HEK293 (cell line): Measurements from ENCODE around the gene HSPG2.

ENCODE experiments used
- CTCF ChIA-PET: fragments of 350-600 bp; formaldehyde crosslinking; extraction: SDS; loops from one replicate; lab custom pipeline; 2021; ENCODE audit warnings: antibody characterized with exemption; lab: Yijun Ruan, JAX
- POLR2A ChIA-PET: fragments of 300-600 bp; formaldehyde crosslinking; extraction: SDS; loops from one replicate; lab custom pipeline; 2020; ENCODE audit warnings: antibody characterized with exemption, inconsistent platforms; lab: Yijun Ruan, JAX
- H3K27ac ChIP-seq: fragments of 200-500 bp; sonication (Bioruptor generic); 2 replicates; pipeline ENCODE4 v1.5.1; 2014; ENCODE audit warnings: low read depth, low read length, control low read depth, inconsistent platforms; ENCODE audit errors: extremely low read depth
- H3K36me3 ChIP-seq, 2 experiments: fragments of 200-500 bp in 1 of 2; sonication (Bioruptor generic) in 1 of 2; 1 replicate in 1 of 2; 2 replicates in 1 of 2; pipeline ENCODE4 v1.5.1; 2014 to 2017; ENCODE audit warnings: inconsistent platforms in 2 of 2, low read length in 2 of 2; ENCODE audit not compliant: control insufficient read depth in 2 of 2, insufficient read depth in 1 of 2
- H3K4me1 ChIP-seq: fragments of 200-500 bp; sonication (Bioruptor generic); 2 replicates; pipeline ENCODE4 v1.5.1; 2014; ENCODE audit warnings: mild to moderate bottlenecking, low read length, inconsistent platforms; ENCODE audit not compliant: control insufficient read depth, insufficient read depth
- H3K4me3 ChIP-seq: 2 replicates; pipeline ENCODE4 v1.5.1; 2011; ENCODE audit warnings: low read depth, mild to moderate bottlenecking, control low read depth, low read length, moderate library complexity
- H3K9me3 ChIP-seq: fragments of 200-500 bp; sonication (Bioruptor generic); 2 replicates; pipeline ENCODE4 v1.5.1; 2014; ENCODE audit warnings: low read depth, low read length, inconsistent platforms; ENCODE audit not compliant: control insufficient read depth, insufficient read depth
- GLIS1 ChIP-seq: fragments of 450-650 bp; formaldehyde crosslinking; IDR thresholded peaks from 2 replicates; pipeline ENCODE4 v1.5.1; 2016; ENCODE audit warnings: missing biosample characterization, missing genetic modification characterization
- HOXA7 ChIP-seq: sonication (generic); formaldehyde crosslinking; IDR thresholded peaks from 2 replicates; pipeline ENCODE4 v1.8.1; 2022; ENCODE audit warnings: missing genetic modification reagents, borderline replicate concordance
- HOXC10 ChIP-seq: sonication (generic); formaldehyde crosslinking; IDR thresholded peaks from 2 replicates; pipeline ENCODE4 v1.8.1; 2023; ENCODE audit warnings: mild to moderate bottlenecking, missing genetic modification reagents
- IKZF3 ChIP-seq: fragments of 450-650 bp; IDR thresholded peaks from 2 replicates; pipeline ENCODE4 v1.5.0; 2018; ENCODE audit warnings: missing biosample characterization, mild to moderate bottlenecking, missing genetic modification characterization, moderate library complexity
- KLF16 ChIP-seq: fragments of 450-650 bp; formaldehyde crosslinking; IDR thresholded peaks from 2 replicates; pipeline ENCODE4 v1.5.1; 2017; ENCODE audit warnings: missing biosample characterization, missing genetic modification characterization
- OVOL3 ChIP-seq: fragments of 450-650 bp; formaldehyde crosslinking; IDR thresholded peaks from 2 replicates; pipeline ENCODE4 v1.5.1; 2016; ENCODE audit warnings: missing biosample characterization, missing genetic modification characterization
- SALL2 ChIP-seq: fragments of 450-650 bp; formaldehyde crosslinking; IDR thresholded peaks from 2 replicates; pipeline ENCODE4 v1.5.0; 2017; ENCODE audit warnings: missing biosample characterization, mild to moderate bottlenecking, missing genetic modification characterization, borderline replicate concordance
- SETDB1 ChIP-seq: IDR thresholded peaks from one replicate; pipeline ENCODE4 v1.6.1; 2017; ENCODE audit warnings: mild to moderate bottlenecking, low read length, moderate library complexity, mixed read lengths; ENCODE audit not compliant: insufficient read length
- SP7 ChIP-seq: fragments of 450-650 bp; formaldehyde crosslinking; IDR thresholded peaks from 2 replicates; pipeline ENCODE4 v1.5.1; 2016; ENCODE audit warnings: missing biosample characterization, missing genetic modification characterization
- ZBTB1 ChIP-seq: fragments of 450-650 bp; formaldehyde crosslinking; IDR thresholded peaks from 2 replicates; pipeline ENCODE4 v1.5.1; 2016; ENCODE audit warnings: missing biosample characterization, missing genetic modification characterization
- ZBTB17 ChIP-seq: fragments of 450-650 bp; formaldehyde crosslinking; IDR thresholded peaks from 2 replicates; pipeline ENCODE4 v1.5.1; 2016; ENCODE audit warnings: missing biosample characterization, missing genetic modification characterization
- ZBTB7A ChIP-seq: fragments of 450-650 bp; formaldehyde crosslinking; IDR thresholded peaks from 2 replicates; pipeline ENCODE4 v1.5.1; 2016; ENCODE audit warnings: low read depth, missing biosample characterization, missing genetic modification characterization
- ZFP3 ChIP-seq: fragments of 450-650 bp; formaldehyde crosslinking; IDR thresholded peaks from 2 replicates; pipeline ENCODE4 v1.5.1; 2016; ENCODE audit warnings: low read depth, missing biosample characterization, missing genetic modification characterization
- ZNF114 ChIP-seq: fragments of 450-650 bp; formaldehyde crosslinking; IDR thresholded peaks from 2 replicates; pipeline ENCODE4 v1.5.0; 2017; ENCODE audit warnings: missing biosample characterization, missing genetic modification characterization
- ZNF121 ChIP-seq: fragments of 450-650 bp; formaldehyde crosslinking; IDR thresholded peaks from 2 replicates; pipeline ENCODE4 v1.5.1; 2016; ENCODE audit warnings: missing biosample characterization, missing genetic modification characterization
- ZNF274 ChIP-seq, 2 experiments: fragments of 200-500 bp in 1 of 2; fragments of 450-650 bp in 1 of 2; sonication (Bioruptor generic) in 1 of 2; formaldehyde crosslinking in 1 of 2; IDR thresholded peaks; 2 replicates each; pipeline versions ENCODE4 v1.5.1 to v1.6.1; 2014 to 2016; ENCODE audit warnings: borderline replicate concordance in 1 of 2, inconsistent platforms in 1 of 2, low read length in 1 of 2, missing biosample characterization in 1 of 2, missing genetic modification characterization in 1 of 2
- ZNF394 ChIP-seq: fragments of 450-650 bp; formaldehyde crosslinking; IDR thresholded peaks from 2 replicates; pipeline ENCODE4 v1.5.1; 2016; ENCODE audit warnings: missing biosample characterization, missing genetic modification characterization, mild to moderate bottlenecking, moderate library complexity, borderline replicate concordance
- ZNF398 ChIP-seq: fragments of 450-650 bp; formaldehyde crosslinking; IDR thresholded peaks from 2 replicates; pipeline ENCODE4 v1.5.1; 2017; ENCODE audit warnings: missing biosample characterization, missing genetic modification characterization
- ZNF404 ChIP-seq: fragments of 450-650 bp; formaldehyde crosslinking; IDR thresholded peaks from 2 replicates; pipeline ENCODE4 v1.5.1; 2017; ENCODE audit warnings: missing biosample characterization, missing genetic modification characterization
- ZNF521 ChIP-seq: fragments of 450-650 bp; formaldehyde crosslinking; IDR thresholded peaks from 2 replicates; pipeline ENCODE4 v1.5.1; 2017; ENCODE audit warnings: missing biosample characterization, mild to moderate bottlenecking, missing genetic modification characterization
- ZNF548 ChIP-seq: fragments of 450-650 bp; formaldehyde crosslinking; IDR thresholded peaks from 2 replicates; pipeline ENCODE4 v1.5.1; 2016; ENCODE audit warnings: missing biosample characterization, missing genetic modification characterization
- ZNF621 ChIP-seq: fragments of 450-650 bp; formaldehyde crosslinking; IDR thresholded peaks from 2 replicates; pipeline ENCODE4 v1.5.1; 2017; ENCODE audit warnings: missing biosample characterization, missing genetic modification characterization
- ZNF623 ChIP-seq: fragments of 450-650 bp; formaldehyde crosslinking; IDR thresholded peaks from 2 replicates; pipeline ENCODE4 v1.5.1; 2016; ENCODE audit warnings: missing biosample characterization, missing genetic modification characterization
- ZNF645 ChIP-seq: fragments of 450-650 bp; formaldehyde crosslinking; IDR thresholded peaks from 2 replicates; pipeline ENCODE4; 2016; ENCODE audit warnings: missing biosample characterization, missing genetic modification characterization
- ZNF664 ChIP-seq: fragments of 450-650 bp; formaldehyde crosslinking; IDR thresholded peaks from 2 replicates; pipeline ENCODE4 v1.5.1; 2016; ENCODE audit warnings: missing biosample characterization, missing genetic modification characterization
- ZNF701 ChIP-seq: fragments of 450-650 bp; formaldehyde crosslinking; IDR thresholded peaks from 2 replicates; pipeline ENCODE4 v1.5.1; 2016; ENCODE audit warnings: missing biosample characterization, missing genetic modification characterization
- ZNF704 ChIP-seq: fragments of 450-650 bp; formaldehyde crosslinking; IDR thresholded peaks from 2 replicates; pipeline ENCODE4 v1.5.1; 2016; ENCODE audit warnings: missing biosample characterization, missing genetic modification characterization
- ZNF707 ChIP-seq: fragments of 450-650 bp; formaldehyde crosslinking; IDR thresholded peaks from 2 replicates; pipeline ENCODE4 v1.5.1; 2016; ENCODE audit warnings: missing biosample characterization, missing genetic modification characterization
- ZNF76 ChIP-seq: fragments of 450-650 bp; formaldehyde crosslinking; IDR thresholded peaks from 2 replicates; pipeline ENCODE4; 2016; ENCODE audit warnings: low read depth, missing biosample characterization, missing genetic modification characterization, borderline replicate concordance

HSPG2 gene

GRCh38 chr1:21775550-21775914 is 161.6 kb downstream of the HSPG2 start:
- TF ChIP-seq OVOL3 (tag by site-specific recombination) (no peak), ZNF621 (tag by site-specific recombination) (no peak), ZNF76 (no peak), ZNF398 (tag by site-specific recombination) (no peak), ZBTB17 (tag by site-specific recombination) (no peak), ZBTB1 (no peak), SALL2 (tag by site-specific recombination) (no peak), ZNF701 (no peak)
- H3K36me3 ChIP-seq, result peaks cover 0 to 4% of the 10 kb centered on the region in 2 experiments; a peak in 1 of 3 replicates
- CTCF ChIA-PET, result no interaction called here
- peaks cover 2% of the 10 kb centered on the region; the same call in 1 of the 2 replicates for H3K4me1 ChIP-seq
- no peak overlapping the region for H3K4me3 ChIP-seq
- POLR2A ChIA-PET, result no interaction called here
- H3K9me3 ChIP-seq, result no peaks in the 10 kb centered on the region
- no peak overlapping the region for H3K27ac ChIP-seq

GRCh38 chr1:21774835-21775549 is 162.1 kb downstream of the HSPG2 start:
- no peak overlapping the region for H3K27ac ChIP-seq
- H3K9me3 ChIP-seq, result no peaks in the 10 kb centered on the region
- H3K4me1 ChIP-seq, result peaks cover 2% of the 10 kb centered on the region; the same call in 1 of the 2 replicates
- H3K4me3 ChIP-seq, result no peak overlapping the region
- H3K36me3 ChIP-seq, result peaks cover 0 to 4% of the 10 kb centered on the region in 2 experiments; a peak in 1 of 3 replicates
- ChIA-PET POLR2A (no interaction called here), CTCF (no interaction called here)
- TF ChIP-seq ZNF121 (tag by site-specific recombination) (no peak), SETDB1 (no peak), ZNF521 (no peak), HOXC10 (no peak), ZNF404 (tag by site-specific recombination) (0 out of 2 replicates have a peak, but pooled peaks have one; percentile 10), KLF16 (tag by site-specific recombination) (no peak), IKZF3 (tag by site-specific recombination) (no peak), OVOL3 (tag by site-specific recombination) (0 out of 2 replicates have a peak, but pooled peaks have one; percentile 19), ZNF623 (tag by site-specific recombination) (peak; percentile 74), ZNF664 (tag by site-specific recombination) (peak; percentile 63; the same call in 1 of the 2 replicates), ZNF548 (tag by site-specific recombination) (no peak), ZNF704 (tag by site-specific recombination) (no peak), ZNF707 (no peak), ZNF114 (tag by site-specific recombination) (no peak), ZFP3 (tag by site-specific recombination) (no peak), GLIS1 (tag by site-specific recombination) (no peak), ZNF274 (IDR thresholded peaks at IDR 0.05; ENCODE audit: low read length) (no peak), ZNF274 (tag by site-specific recombination; IDR thresholded peaks at IDR 0.05; ENCODE audit: borderline replicate concordance) (no peak), ZBTB7A (tag by site-specific recombination) (no peak), ZNF394 (tag by site-specific recombination) (peak; percentile 92), HOXA7 (CRISPR knock-in tag) (no peak), SP7 (tag by site-specific recombination) (no peak), ZNF645 (tag by site-specific recombination) (no peak)
